Stimulated activated CD8-positive, alpha-beta memory T cell treated with anti-CD3 and anti-CD28 coated beads, Interleukin-12 subunit alpha, Interleukin-12 subunit beta, amount 100 ng/mL, for 1 hour (primary cell): ENCODE measurements around the gene DCAF10.
"Not testable (repeated sequence)": the region's sequence is repeated elsewhere in the genome, so short reads cannot be mapped to it uniquely, and the experiment has no call there.

Experiments
- DNase-seq: peaks from one replicate; pipeline ENCODE4 v3.0.0-alpha.2; 2020; ENCODE audit warnings: low read depth

DCAF10 gene

DNA sequence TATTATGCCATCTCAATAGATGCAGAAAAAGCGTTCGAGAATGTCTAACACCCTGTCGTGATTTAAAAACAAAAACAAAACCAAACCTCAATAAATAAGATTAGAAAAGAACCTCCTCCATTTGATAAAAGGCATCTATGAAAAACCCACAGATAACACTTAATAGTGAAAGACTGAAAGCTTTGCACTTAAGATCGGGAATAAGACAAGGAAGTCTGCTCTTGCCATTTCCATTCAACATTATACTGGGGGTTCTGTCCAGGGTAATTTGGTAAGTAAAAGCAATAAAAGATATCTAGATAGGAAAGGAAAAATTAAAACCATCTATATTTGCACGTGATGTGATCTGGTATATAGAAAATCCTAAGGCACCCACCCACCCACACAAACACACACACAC, 8.5 kb upstream of the DCAF10 start:
- no peak for DNase-seq

DNA sequence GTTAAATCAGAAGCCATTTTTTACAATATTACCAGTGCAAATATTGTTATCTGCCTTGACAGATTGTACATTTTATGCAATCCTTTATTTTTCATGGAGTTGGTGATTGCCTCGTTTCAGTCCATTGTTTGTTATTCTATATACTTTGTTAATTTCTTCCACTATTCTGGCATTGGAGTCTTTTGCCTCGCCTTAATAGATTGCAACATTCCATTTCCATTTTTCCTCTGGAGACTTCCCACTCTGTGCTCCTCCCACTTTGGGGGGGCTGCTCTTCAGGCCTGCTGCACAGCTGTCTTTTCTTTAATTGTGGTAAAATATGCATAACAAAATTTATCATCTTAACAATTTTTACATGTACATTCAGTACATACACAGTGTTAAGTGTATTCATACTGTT, 4.4 kb upstream of the DCAF10 start:
- no peak for DNase-seq

DNA sequence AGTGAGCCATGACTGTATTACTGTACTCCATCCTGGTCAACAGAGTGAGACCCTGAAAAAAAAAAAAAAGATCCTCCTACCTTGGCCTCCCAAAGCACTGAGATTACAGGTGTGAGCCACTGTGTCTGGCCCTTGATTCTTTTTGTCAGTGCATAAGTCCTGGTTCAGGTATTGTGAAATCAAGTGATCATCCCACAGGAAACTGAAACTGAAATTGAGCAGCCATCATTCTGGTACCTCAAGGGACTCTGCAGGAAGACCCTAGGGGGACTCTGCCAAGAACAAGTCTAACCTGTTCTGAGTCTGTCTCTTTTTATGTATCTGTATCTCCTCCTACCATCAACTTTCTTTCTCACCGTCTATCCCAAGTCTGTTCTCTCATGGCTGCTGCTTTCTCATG, 1.9 kb upstream of the DCAF10 start:
- DNase-seq: no peak

DNA sequence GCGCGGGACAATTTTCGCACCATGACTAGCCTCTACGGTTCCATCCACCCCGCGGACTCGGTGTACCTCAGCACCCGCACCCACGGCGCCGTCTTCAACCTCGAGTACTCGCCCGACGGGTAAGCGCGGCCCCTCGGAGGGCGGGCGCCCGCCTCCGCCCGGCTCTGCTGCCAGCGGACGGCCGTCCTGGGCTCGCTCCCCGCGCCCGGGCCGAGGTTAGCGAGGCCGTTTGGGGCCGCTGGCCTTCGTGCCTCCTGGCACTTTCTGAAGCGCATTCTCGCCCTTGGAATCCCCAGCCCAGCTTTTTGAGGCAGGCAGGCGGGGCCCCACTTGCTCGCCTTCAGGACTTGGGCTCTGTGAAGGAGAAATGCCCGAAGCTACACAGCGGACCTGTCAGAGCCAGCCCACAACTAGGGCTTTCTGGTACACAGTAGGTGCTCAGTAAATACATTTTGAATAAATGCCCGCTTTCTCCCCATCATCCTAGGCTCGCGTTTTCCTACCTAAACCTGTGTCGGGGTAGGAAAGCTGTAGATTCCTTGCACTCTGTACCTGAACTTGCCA, 772 bp downstream of the DCAF10 start:
- no peak for DNase-seq

DNA sequence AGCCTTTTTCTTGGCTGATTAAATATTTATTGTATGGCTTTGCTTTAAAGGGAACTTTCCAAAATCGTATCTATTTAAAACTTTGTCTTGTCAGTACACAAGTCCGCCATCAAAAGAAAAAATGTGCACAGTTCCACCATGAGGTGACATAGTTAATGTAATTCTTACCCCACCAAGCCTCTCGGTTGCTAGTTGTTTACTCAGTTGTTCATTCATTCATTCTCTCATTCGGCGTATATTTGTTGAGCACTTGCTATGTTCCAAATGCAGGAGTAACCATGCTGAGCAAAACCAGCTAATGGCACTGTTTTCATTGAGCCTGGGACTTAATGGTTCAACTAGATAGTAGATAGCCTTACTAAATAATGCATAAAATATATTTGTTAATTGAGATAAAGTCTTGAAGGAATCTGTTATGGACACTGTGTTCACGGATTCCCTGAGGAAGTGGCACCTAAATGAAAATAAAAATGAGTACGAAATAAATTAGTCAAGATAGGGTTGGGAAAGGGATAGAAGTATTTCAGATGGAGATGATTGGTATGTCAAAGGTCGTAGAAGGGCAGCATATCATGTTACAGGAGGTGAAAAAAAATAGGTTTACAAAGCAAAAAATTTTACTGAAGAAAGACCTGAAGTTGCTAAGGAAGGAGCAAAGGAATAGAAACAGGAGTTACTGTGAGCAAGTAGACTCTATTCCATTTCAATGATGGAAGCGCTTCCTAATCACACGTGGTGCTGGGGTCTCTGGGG, 1.5 kb downstream of the DCAF10 start:
- no peak for DNase-seq

DNA sequence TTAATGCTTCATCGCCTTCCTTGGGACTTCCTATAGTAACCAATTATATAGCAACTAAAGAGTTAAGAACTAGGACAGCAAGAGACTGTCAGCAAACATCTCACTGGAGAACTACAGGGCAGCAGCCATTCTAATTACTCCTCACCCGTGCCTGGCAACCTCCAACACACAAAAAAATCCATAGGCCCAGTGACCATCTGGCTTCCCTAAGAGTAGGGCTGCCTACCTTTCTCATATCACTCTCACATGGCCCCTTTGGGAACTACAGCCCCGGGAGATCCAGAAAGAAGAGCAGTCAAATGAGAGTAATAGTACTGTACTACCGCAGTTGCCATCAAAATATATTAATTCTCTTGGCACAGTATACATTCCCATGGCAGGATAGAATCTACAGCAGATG, 5.7 kb downstream of the DCAF10 start:
- DNase-seq: no peak

DNA sequence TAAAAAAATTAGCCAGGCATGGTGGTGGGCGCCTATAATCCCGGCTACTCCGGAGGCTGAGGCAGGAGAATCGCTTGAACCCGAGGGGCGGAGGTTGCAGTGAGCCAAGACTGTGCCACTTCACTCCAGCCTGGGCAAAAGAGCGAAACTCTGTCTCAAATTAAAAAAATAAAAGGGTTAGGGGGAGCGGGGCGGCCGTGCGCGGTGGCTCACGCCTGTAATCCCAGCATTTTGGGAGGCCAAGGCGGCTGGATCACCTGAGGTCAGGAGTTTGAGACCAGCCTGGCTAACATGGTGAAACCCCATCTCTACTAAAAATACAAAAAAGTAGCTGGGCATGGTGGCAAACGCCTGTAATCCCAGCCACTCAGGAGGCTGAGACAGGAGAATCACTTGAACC, 9.1 kb downstream of the DCAF10 start:
- not testable (repeated sequence) for DNase-seq

DNA sequence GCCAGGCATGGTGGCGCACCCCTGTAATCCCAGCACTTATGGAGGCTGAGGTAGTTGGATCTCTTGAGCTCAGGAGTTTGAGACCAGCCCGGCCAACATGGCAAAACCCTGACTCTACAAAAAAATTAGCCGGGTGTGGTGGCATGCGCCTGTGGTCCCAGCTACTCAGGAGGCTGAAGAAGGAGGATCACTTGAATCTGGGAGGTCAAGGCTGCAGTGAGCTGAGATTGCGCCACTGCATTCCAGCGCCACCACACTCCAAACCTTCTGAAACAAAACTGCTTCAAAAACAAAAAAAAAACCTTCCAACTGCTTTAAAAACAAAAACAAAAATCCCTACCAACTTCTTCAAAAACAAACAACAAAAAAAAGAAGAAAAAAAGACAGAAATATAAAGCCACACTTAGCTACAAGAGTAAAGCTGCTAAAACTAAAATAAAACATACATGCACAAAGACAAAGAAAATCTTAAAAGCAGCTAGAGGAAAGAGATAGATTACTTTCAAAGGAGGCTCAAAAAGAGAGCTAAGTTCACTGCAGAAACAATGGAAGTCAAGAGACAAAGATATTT, 11.4 kb downstream of the DCAF10 start:
- no peak for DNase-seq

DNA sequence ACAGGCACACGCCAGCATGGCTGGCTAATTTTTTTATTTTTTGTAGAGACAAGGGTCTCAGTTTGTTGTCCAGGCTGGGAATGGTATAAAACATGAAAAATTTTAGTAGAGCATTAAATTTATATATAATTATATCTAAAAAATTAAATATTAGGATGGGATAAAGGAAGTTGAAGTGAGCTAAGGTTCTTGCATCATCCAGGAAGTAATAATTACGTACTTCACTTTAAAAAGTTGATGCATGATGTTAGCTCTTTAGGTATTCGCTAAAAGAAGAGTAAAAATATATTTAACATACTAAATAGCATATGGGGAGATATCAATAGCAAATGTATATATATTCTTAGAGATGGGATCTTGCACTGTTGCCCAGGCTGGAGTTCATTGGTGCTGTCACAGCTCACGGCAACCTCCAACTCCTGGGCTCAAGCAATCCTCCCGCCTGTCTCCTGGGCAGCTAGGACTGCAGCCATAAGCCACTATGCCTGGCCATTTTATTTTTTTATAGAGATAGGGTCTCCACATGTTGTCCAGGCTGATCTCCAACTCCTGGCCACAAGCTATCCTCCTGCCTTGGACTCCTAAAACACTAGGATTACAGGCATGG, 12.3 kb downstream of the DCAF10 start:
- no peak for DNase-seq

DNA sequence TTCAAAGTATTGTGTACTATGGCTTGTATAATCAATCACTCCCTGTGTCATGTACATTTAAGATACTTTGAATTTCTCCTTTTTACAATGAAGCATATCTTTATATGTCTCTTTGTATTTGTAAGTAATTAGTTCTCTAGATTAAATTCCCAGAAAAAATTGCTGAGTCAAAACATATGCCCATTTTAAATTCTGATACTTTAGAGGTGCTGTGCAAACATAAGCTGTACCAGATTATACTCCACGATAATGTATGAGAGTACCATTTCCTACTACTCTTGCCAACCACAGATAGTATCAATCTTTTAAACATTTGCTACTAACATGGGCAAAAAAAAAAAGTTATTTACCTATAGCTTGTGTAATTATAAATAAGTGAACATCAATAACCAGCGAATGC, 18.3 kb downstream of the DCAF10 start:
- no peak for DNase-seq

DNA sequence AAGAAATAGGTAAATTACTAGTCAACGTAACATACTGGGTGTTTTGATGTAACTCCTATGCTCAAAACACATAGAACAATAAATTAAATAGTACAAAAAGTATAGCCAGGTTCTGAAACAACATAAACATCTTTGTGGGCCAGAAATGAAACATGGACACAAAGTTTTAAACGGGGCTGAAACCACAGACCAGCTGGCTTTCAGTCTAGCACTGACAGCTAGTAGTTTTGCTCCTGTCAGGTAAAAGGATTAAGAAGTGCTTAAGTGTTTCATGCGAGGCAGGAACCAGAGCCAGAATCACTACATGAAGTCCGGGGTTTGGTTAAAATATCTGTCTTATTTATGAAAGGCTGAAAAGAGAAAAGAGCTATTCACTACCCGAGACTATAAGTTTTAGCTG, 19.5 kb downstream of the DCAF10 start:
- DNase-seq: no peak

DNA sequence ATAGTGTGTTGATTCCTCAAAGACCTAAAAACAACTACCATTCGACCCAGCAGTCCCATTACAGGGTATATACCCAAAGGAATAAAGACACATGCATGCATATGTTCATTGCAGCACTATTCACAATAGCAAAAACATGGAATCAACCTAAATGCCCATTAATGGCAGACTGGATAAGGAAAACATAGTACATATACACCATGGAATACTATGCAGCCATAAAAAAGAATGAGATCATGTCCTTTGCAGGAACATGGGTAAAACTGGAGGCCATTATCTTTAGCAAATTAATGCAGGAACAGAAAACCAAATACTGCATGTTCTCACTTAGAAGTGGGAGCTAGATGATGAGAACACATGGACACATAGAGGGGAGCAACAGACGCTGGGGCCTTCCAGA, 24.6 kb downstream of the DCAF10 start:
- DNase-seq: not testable (repeated sequence)

DNA sequence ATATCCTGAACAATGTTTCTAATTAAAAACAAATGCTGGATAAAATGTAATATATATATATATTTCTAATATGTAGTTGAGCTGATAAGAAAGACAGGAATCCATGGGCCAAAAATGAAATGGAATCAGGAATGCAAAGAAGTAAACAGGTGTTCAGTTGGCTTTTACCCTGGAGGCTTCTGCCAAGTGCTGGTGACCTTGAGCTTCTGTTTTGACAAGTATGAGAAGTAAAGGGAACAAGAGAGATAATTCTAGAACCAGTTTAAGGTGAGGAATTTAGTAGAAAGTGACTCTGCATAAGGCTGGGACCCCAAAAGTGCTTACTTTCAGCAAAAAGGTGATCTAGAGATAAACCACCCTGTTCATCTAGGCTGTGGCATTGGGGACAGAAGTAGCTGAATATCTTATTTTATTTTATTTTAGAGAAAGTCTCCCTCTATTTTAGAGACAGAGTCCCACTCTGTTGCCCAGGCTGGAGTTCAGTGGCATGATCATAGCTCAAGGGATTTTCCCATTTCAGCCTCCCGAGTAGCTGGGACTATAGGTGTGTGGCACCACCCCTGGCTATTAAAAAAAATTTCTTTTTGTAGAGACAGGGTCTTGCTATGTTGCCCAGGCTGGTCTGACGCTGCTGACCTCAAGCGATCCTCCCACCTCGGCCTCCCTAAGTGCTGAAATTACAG, 27.0 kb downstream of the DCAF10 start:
- no peak for DNase-seq

DNA sequence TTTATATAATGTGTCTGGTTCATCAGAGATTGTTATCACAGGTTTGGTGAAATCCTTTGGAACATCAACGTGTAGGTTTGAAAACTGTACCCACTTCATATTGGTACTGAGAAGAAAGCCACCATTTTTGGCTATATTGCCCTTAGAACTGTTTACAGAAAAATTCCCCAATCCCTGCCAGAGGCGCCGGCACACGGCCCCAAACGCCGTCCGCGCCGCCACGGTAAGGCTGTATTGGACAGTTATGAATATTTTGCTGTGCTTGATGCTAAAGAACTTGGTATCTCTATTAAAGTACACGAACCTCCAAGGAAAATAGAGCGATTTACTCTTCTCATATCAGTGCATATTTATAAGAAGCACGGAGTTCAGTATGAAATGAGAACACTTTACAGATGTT, 35.2 kb downstream of the DCAF10 start:
- no peak for DNase-seq

DNA sequence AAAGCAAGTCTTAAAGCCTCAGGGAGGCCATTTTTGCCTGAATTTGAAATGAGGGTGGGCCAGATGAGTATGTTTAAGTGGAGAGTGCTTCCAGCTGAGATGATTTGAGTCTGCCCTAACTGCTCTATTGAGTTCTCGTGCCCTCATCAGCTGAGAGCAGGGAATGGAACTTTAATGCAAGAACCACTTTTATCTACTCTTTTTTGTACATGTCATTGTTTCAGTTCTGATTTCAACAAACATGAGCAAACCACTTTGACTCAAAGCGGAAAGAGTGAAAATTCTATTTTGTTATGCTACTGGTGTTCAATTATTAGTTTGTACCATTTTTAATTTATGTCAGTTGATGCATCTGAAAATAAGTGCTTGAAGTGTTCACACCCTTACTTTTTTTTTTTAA, 35.8 kb downstream of the DCAF10 start:
- DNase-seq: no peak

DNA sequence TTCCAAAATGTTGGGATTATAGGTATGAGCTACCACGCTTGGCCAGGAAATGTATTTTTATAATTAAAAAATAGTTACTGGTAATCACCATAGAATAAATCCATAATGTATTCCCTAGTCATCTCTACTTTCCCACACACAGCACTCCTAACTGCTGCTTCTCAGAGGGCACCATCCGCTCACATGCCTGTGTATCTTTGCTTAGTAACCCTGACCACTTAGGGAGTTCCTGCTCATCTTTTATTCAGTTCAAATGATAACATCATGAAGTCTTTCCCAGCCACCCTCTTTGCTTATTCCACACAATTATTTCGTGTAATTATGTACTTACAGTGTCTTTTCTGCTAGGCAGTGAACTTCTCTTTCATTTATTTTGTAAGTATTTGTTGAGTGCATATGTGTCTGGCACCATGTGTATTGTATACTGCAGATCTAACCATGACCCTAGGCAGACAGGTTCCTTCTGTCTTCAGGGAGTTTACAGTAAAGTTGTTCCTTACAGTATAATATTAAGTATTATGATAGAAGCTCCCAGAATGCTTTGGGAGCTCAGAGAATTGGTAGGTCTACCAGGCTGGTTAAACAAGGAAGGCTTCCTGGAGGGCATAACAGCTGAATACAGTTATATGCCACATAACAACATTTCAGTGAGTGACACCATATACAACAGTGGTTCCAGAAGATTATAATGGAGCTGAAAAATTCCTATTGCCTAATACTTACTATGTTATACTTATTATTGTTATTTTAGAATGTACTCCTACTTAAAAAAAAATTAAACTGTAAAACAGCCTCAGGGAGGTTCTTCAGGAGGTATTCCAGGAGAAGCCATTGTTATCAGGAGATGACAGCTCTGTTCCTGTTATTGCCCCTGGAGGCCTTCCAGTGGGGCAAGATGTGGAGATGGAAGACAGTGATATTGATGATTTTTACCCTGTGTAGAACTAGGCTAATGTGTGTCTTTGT, 39.2 kb downstream of the DCAF10 start:
- DNase-seq: no peak

DNA sequence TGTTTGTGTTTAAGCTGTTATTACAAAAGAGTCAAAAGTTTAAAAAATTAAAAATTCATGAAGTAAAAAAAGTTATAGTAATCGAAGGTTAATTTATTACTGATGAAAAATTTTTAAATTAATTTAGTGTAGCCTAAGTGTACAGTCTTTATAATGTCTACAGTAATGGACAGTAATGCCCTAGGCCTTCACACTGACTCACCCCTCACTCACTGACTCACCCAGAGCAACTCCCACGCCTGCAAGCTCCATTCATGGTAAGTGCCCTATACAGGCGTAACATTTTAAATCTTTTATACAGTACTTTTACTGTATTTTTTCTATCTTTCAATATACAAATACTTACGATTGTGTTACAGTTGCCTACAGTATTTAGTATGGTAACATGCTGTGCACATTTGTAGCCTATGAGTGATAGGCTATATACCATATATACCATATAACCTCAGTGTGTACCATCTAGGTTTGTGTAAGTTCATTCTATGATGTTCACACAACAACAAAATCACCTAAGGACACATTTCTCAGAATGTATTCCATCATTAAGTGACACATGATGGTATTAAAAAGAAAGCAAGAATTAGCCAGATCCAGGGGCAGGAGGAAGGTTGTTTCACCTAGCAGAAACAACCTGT, 40.1 kb downstream of the DCAF10 start:
- no peak for DNase-seq

DNA sequence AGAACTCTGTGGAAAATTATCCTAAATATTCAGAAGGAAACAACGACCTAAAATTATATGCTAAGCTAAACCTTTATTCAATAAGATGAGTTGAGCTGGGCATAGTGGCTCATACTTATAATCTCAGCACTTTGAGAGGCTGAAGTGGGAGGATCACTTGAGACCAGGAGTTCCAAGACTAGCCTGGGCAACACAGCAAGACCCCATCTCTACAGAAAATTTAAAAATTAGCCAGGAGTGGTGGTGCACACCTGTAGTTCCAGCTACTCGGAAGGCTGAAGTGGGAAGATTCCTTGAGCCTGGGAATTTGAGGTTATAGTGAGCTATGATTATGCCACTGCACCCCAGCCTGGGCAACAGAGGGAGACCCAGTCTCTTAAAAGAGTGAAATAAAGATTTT, 51.6 kb downstream of the DCAF10 start:
- no peak for DNase-seq

DNA sequence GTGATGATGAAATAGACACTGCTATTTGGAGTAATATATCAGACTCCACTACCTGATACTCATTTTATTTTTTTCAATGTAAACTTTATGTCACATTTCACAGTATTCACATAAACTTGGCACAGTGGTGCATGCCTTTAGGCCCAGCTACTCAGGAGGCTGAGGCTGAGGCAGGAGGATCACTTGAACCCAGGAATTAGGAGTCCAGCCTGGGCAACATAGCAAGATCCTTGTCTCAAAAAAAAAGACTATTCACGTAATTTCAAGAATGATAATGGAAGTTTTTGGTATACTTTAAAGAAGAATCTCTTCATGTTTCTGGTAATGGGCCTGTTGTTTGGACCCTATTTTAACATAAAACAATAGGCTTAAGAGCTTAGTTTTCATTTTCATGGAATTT, 56.0 kb downstream of the DCAF10 start:
- no peak for DNase-seq

DNA sequence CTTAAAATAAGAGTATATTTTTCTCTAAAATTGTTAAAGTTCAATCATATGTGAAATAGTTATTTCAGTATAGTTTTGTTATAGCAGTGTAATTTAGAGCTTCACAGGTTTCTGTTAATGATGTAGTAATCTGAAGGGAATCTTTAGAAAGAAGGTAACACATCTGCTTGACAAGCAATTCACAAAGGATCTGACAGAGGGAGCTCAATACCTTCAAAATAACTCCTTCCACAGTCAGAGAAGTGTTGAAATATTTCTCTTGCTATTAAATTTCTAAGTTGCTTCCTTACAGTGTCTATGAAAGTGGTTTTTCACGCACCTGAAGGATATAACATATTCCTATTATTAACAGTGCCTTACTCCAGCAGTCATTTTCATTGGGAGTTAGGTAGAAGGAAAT, 58.4 kb downstream of the DCAF10 start:
- no peak for DNase-seq

DNA sequence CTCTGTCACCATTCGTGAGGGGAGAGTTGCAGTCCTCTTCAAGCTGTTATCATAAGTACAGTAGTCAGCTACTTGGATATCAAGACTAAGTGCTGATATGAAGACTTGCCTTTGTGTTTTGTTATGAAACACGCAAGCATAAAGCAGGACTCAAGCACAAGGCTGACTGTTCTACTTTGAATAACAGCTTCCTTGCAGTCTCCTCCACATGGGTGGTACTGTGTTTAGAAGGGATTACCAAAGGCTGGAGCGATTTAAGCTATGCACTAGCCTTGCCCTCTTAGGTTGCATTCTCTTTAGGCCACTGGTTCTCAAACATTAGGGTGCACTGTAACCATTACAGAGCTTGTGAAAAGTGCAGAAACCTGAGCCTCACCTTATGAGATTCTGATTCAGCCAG, 61.9 kb downstream of the DCAF10 start:
- DNase-seq: no peak
